ENCODE data around the gene ADH6. TPM values are rescaled to one million over a fixed set of nuclear protein-coding genes. Genes with fewer than 3 reads are reported as not detected.

ADH6 gene
- total RNA-seq, 2 donors from 2014 or later, result not detected

DNA sequence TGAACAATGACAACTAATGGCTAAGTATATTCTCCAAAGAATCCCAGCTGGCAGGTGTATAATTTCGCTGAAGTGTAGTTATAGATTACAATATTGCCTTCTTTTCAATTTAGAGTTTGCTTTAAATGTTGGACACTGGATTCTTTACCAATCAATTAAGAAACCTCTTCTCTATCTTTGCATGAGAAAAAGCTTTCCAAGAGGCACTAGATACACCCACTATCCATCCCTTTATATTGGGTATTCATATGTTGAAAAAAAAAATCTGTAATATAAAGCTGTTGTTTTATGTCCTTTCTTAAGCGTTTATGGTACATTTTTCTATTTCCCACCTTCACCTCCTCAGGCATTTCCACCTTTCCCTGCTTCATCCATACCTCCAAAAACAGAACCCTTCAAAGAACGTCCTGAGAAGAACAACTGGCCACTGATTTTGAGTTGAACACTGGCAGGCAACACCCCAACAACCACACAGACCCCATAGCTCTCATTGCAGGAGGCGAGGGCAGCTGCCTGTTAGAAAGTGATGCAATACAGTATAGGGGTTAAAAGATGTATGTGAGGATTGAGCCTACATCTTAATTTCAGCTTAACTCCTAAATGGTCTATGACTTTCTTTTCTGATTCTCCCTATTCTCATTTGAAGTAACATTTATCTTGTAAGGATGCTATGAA, 11.8 kb downstream of the ADH6 start:
- DNase-seq (ENCODE audit: low spot score), result no peak
- intact Hi-C loops (cut with DNase I), result loop anchor here (10.0 kb wide), 1 partner anchor 248 kb away; no protein-coding TSS in a partner anchor
- H3K4me1 ChIP-seq (replicated peaks), result no peaks in the 10 kb centered on the region
- H3K9me3 ChIP-seq, result no peaks in the 10 kb centered on the region
- H3K27me3 ChIP-seq (replicated peaks; ENCODE audit: insufficient read depth), result no peaks in the 10 kb centered on the region
- H3K36me3 ChIP-seq, result no peaks in the 10 kb centered on the region
- no peak overlapping the region for H3K4me3 ChIP-seq
- TF ChIP-seq POLR2A (IDR thresholded peaks at IDR 0.05) (no peak), POLR2AphosphoS5 (IDR thresholded peaks at IDR 0.05) (no peak)
- TF ChIP-seq, protein P1, sequence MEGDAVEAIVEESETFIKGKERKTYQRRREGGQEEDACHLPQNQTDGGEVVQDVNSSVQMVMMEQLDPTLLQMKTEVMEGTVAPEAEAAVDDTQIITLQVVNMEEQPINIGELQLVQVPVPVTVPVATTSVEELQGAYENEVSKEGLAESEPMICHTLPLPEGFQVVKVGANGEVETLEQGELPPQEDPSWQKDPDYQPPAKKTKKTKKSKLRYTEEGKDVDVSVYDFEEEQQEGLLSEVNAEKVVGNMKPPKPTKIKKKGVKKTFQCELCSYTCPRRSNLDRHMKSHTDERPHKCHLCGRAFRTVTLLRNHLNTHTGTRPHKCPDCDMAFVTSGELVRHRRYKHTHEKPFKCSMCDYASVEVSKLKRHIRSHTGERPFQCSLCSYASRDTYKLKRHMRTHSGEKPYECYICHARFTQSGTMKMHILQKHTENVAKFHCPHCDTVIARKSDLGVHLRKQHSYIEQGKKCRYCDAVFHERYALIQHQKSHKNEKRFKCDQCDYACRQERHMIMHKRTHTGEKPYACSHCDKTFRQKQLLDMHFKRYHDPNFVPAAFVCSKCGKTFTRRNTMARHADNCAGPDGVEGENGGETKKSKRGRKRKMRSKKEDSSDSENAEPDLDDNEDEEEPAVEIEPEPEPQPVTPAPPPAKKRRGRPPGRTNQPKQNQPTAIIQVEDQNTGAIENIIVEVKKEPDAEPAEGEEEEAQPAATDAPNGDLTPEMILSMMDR (IDR thresholded peaks at IDR 0.05), result no peak
- no peak overlapping the region for H3K27ac ChIP-seq
- WGBS, result 76% methylated on average over 4 of the region's 4 CpGs

DNA sequence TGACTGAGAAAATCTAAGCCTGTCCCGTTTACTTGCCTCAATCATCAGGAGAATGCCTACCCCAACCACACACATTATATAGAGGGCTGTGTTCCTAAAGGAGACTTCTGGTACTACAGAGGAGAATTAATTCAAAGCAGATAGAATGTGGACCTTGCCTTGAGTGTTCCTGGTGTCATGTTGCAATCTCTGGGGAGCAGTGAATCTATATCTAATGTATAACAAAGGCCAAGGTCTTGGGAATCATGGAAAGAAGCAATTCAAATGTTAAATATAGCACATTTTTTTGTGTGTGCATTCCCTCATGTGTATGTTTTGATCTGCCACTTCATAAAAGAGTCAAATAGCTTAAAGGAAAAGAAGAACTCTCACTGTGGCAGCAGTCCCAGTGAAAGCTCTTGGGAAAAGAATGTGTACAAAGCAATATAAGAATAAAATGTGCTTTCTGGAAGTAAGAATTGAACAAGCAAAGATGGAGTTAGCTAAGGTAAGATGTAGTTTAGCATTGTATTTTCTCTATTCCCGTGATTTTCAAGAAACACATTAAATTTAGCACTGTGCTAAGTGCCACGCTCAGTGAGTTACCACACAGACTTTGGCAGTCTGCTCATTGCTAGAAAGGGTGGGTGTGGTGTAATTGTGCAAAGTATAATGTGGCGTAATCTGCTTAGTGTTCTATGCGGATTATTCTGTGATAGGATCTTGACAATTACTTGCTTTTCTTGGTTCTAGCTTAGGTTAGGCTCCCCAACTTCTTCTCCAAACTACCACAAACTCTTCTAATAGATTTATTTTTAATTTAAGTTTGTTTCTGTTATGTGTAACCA, 13.7 kb downstream of the ADH6 start:
- no peaks in the 10 kb centered on the region for H3K36me3 ChIP-seq
- H3K4me3 ChIP-seq, result no peak overlapping the region
- H3K27me3 ChIP-seq (replicated peaks; ENCODE audit: insufficient read depth), result no peaks in the 10 kb centered on the region
- H3K9me3 ChIP-seq, result no peaks in the 10 kb centered on the region
- TF ChIP-seq, protein P1 (IDR thresholded peaks at IDR 0.05), result no peak
- TF ChIP-seq POLR2AphosphoS5 (IDR thresholded peaks at IDR 0.05), result no peak
- no peak for TF ChIP-seq POLR2A (IDR thresholded peaks at IDR 0.05)
- intact Hi-C loops (cut with DNase I), result loop anchor here (10.0 kb wide), 1 partner anchor 249 kb away; no protein-coding TSS in a partner anchor
- H3K27ac ChIP-seq, result no peak overlapping the region
- no peak for DNase-seq (ENCODE audit: low spot score)
- H3K4me1 ChIP-seq (replicated peaks), result no peaks in the 10 kb centered on the region
- WGBS, result 79% methylated on average over 5 of the region's 5 CpGs

DNA sequence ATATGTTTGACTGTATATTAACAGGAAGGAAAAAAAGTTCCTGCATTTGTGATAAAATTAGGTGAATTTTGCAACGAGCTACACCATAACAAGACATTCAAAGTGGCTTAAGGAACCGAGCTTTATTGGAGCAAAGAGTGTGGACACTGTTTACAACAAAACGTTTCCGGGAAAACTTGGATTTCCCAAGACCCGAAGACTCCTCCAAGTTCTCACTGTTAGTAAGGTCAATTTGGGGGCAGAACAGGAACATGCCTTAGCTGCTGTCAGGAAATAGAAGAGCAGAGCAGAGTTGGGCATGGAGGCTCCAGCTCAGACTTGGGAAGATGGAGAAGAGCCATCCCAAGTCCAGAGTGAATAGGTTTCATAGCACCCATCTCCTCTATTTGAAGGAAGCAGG, 16.5 kb downstream of the ADH6 start:
- no peak for DNase-seq (ENCODE audit: low spot score)
- TF ChIP-seq POLR2AphosphoS5 (IDR thresholded peaks at IDR 0.05) (no peak), POLR2A (IDR thresholded peaks at IDR 0.05) (no peak)
- TF ChIP-seq, protein P1 (IDR thresholded peaks at IDR 0.05), result no peak
- intact Hi-C loops (cut with DNase I), result loop anchor here (2.0 to 10.0 kb wide), 3 partner anchors 100 to 252 kb away; no protein-coding TSS in a partner anchor
- no peaks in the 10 kb centered on the region for H3K9me3 ChIP-seq
- H3K4me1 ChIP-seq (replicated peaks), result no peaks in the 10 kb centered on the region
- no peaks in the 10 kb centered on the region for H3K27me3 ChIP-seq (replicated peaks; ENCODE audit: insufficient read depth)
- H3K36me3 ChIP-seq, result no peaks in the 10 kb centered on the region
- H3K4me3 ChIP-seq, result no peak overlapping the region
- H3K27ac ChIP-seq, result peak overlapping the region; percentile 26 to 49
- WGBS, result 60% methylated on average over 5 of the region's 5 CpGs

DNA sequence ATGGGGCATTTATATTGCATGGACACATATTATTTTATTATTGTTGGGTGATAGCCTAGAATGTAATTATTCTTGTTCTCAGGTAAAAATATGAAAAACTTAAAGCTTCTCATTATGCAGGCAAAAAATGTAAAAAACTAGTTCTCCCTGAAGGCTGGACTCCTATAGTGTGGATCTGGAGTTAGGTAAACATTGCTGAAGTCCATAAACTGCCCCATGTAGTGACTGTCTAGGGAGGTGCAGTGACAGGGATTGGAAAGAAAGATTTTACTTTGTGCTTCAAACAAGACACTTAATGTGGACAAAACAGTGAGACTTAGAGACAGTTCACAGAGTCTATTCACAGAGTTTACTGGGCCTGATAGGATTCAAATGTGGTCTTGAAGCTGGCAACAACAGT, 17.0 kb downstream of the ADH6 start:
- no peak for DNase-seq (ENCODE audit: low spot score)
- Histone ChIP-seq H3K9me3 (no peaks in the 10 kb centered on the region), H3K36me3 (no peaks in the 10 kb centered on the region), H3K4me3 (no peak overlapping the region), H3K27me3 (replicated peaks; ENCODE audit: insufficient read depth) (no peaks in the 10 kb centered on the region), H3K27ac (peak overlapping the region in 1 of 2 donors; percentile 49), H3K4me1 (replicated peaks) (no peaks in the 10 kb centered on the region)
- TF ChIP-seq POLR2AphosphoS5 (IDR thresholded peaks at IDR 0.05) (no peak), POLR2A (IDR thresholded peaks at IDR 0.05) (no peak)
- TF ChIP-seq, protein P1 (IDR thresholded peaks at IDR 0.05), result no peak
- intact Hi-C loops (cut with DNase I), result loop anchor here (2.0 to 10.0 kb wide), 3 partner anchors 100 to 253 kb away; no protein-coding TSS in a partner anchor

Data from prostate gland (tissue), 2 donors.